ENCODE results near the gene C1orf105.

The C1orf105 gene

GRCh38 chr1:172397633-172398032, 22.9 kb upstream of the C1orf105 start:
- no peak for DNase-seq

- DNase-seq: no peak
These were observed 22.3 kb upstream of the C1orf105 start for GRCh38 chr1:172398193-172398592.

- DNase-seq: no peak
These were observed 21.3 kb upstream of the C1orf105 start for GRCh38 chr1:172398970-172399755.

- DNase-seq: no peak
These were observed 20.4 kb upstream of the C1orf105 start for GRCh38 chr1:172399756-172400721.

- DNase-seq: no peak
These were observed 19.8 kb upstream of the C1orf105 start for GRCh38 chr1:172400722-172401105.

- no peak for DNase-seq
These were observed 19.0 kb upstream of the C1orf105 start for GRCh38 chr1:172401477-172401876.

- no peak for DNase-seq
These were observed 18.6 kb upstream of the C1orf105 start for GRCh38 chr1:172401892-172402291.

- no peak for DNase-seq
These were observed 17.5 kb upstream of the C1orf105 start for GRCh38 chr1:172402878-172403569.

GRCh38 chr1:172404121-172404520, 16.4 kb upstream of the C1orf105 start:
- DNase-seq: no peak

- DNase-seq: no peak
These were observed 14.6 kb upstream of the C1orf105 start for GRCh38 chr1:172405912-172406311.

GRCh38 chr1:172406968-172407367, 13.5 kb upstream of the C1orf105 start:
- no peak for DNase-seq

- DNase-seq: no peak
These were observed 11.5 kb upstream of the C1orf105 start for GRCh38 chr1:172408958-172409357.

- no peak for DNase-seq
These were observed 10.5 kb upstream of the C1orf105 start for GRCh38 chr1:172410027-172410426.

GRCh38 chr1:172411791-172412338, 8.6 kb upstream of the C1orf105 start:
- DNase-seq: no peak

GRCh38 chr1:172414331-172414730, 6.2 kb upstream of the C1orf105 start:
- DNase-seq: no peak

- no peak for DNase-seq
These were observed 3.9 kb upstream of the C1orf105 start for GRCh38 chr1:172416496-172417035.

GRCh38 chr1:172417557-172417956, 2.9 kb upstream of the C1orf105 start:
- no peak for DNase-seq

- DNase-seq: no peak
These were observed 1.6 kb downstream of the C1orf105 start for GRCh38 chr1:172421974-172422604.

GRCh38 chr1:172423336-172423735, 2.9 kb downstream of the C1orf105 start:
- no peak for DNase-seq

- DNase-seq: no peak
These were observed 4.9 kb downstream of the C1orf105 start for GRCh38 chr1:172425339-172425738.

GRCh38 chr1:172427191-172427590, 6.7 kb downstream of the C1orf105 start:
- DNase-seq: no peak

Data from activated effector memory CD4-positive, alpha-beta T cell treated with anti-CD3 and anti-CD28 coated beads, Interleukin-2, amount 50 U/mL, for 16 hours (primary cell).